Measurements from ENCODE around the gene BAG3.

Gene BAG3

DNA sequence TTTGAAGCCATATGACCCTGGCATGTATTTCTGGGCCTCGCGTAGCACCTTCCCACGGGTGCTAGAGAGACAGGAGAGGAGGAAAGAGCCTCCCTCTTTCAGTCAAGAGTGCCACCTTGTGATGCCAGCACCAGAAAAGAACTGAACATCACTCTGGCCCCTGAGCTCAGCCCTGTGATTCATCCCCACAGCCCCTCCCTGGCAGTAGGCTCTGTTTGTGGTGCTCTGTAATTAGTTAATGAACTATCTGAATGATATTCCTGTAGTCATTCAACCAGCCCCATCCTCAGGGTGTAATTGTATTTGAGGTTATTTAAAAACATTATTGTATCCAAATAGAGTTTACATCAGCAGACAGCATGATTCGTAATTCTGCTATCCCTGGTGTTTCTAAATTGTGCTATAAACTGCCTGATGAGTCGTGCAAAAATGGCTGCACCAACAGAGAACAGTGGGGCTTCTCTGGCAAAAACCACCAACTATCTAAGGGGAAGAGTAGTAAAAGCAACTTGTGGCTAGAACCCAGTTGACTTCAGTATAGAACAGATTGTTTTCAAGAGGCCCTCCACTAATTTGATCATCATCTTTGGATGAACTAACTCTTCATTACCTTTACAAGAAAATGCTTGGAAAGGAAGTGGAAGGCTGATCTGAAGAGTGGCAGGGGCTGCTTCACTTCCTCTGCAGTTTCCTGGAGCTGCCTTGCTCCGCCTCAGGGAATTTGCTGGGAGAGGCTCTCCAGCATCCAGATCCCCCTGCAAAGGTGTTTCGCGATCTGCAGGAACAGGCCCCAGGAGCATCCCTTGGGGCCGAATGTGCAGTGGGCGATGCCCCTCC is 30.7 kb upstream of the BAG3 start:
- Histone ChIP-seq H3K4me3 (no peak overlapping the region), H3K27ac (no peak overlapping the region), H3K36me3 (no peaks in the 10 kb centered on the region), H3K27me3 (no peaks in the 10 kb centered on the region), H3K9me3 (no peaks in the 10 kb centered on the region), H3K4me1 (peaks cover 0 to 9% (median 3%) of the 10 kb centered on the region in 4 donors)
- intact Hi-C loops (cut with DNase I; ENCODE audit: low total_unique reads) = no loop called here
- DNase-seq = no peak
- TF ChIP-seq, protein P1, sequence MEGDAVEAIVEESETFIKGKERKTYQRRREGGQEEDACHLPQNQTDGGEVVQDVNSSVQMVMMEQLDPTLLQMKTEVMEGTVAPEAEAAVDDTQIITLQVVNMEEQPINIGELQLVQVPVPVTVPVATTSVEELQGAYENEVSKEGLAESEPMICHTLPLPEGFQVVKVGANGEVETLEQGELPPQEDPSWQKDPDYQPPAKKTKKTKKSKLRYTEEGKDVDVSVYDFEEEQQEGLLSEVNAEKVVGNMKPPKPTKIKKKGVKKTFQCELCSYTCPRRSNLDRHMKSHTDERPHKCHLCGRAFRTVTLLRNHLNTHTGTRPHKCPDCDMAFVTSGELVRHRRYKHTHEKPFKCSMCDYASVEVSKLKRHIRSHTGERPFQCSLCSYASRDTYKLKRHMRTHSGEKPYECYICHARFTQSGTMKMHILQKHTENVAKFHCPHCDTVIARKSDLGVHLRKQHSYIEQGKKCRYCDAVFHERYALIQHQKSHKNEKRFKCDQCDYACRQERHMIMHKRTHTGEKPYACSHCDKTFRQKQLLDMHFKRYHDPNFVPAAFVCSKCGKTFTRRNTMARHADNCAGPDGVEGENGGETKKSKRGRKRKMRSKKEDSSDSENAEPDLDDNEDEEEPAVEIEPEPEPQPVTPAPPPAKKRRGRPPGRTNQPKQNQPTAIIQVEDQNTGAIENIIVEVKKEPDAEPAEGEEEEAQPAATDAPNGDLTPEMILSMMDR (IDR thresholded peaks at IDR 0.05) = no peak

DNA sequence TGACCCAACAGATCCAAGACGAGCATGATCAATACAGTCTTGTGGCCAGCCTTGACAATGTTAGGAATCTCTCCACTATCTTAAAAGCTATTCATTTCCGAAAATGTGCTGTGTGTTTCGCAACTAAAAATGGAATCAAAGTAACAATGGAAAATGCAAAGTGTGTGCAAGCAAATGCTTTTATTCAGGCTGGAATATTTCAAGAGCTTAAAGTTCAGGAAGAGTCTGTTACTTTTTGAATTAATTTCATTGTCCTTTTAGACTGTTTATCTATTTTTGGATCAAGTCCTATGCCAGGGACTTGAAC is 30.1 kb upstream of the BAG3 start:
- Histone ChIP-seq H3K9me3 (no peaks in the 10 kb centered on the region), H3K27me3 (no peaks in the 10 kb centered on the region), H3K27ac (no peak overlapping the region), H3K4me1 (peaks cover 0 to 9% (median 3%) of the 10 kb centered on the region in 4 donors), H3K36me3 (no peaks in the 10 kb centered on the region), H3K4me3 (no peak overlapping the region)
- intact Hi-C loops (cut with DNase I; ENCODE audit: low total_unique reads) = no loop called here
- TF ChIP-seq, protein P1 (IDR thresholded peaks at IDR 0.05) = no peak
- no peak for DNase-seq

DNA sequence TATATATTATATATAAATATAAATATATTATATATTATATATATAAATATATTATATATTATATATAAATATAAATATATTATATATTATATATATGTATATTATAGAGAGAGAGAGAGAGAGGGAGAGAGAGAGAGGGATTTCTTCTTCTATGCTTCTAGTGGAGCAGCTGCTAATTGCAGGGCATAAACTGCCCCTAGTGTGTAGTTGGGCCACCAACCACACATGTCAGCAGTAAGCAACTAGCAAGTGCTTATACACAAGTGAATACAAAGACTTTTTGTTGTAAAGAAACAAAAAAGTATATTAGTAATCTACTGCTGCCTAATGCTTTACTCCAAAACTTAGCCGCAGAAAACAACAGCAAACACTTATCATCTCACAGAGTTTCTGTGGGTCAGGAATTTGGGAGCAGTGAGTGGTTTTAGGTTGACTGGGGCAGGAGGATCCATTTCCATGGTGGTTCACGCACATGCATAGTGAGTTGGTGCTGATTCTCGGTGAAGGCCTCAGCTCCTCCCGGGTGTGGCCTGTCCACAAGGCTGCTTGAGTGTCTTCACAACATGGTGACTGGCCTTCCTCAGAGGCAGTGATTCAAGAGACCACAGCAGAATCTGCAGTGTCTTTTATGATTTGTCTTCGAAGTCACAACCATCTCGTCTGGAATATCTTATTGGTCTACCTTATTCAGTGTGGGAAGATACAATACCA is 25.5 kb upstream of the BAG3 start:
- intact Hi-C loops (cut with DNase I; ENCODE audit: low total_unique reads) = no loop called here
- Histone ChIP-seq H3K36me3 (no peaks in the 10 kb centered on the region), H3K9me3 (no peaks in the 10 kb centered on the region), H3K4me1 (no peaks in the 10 kb centered on the region), H3K27ac (no peak overlapping the region), H3K4me3 (no peak overlapping the region), H3K27me3 (no peaks in the 10 kb centered on the region)
- DNase-seq = no peak
- TF ChIP-seq, protein P1 (IDR thresholded peaks at IDR 0.05) = no peak

DNA sequence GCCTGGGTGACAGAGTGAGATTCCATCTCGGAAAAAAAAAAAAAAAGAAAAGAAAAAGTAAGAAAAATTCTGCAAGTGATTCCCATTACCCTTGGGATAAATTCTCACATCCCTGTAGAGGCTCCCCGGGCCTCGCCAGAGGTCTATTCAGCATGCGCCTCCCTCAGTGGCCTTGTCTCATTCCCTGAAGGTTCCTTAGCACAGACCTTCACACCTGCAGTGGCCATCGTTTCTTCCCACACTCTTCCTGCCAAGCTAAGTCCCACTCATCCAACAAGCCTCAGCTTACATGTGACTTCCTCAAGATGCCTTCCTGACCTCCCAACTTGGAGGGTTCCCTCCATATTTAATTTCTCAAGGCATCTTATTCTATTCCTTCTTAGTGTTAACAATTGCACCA is 20.9 kb upstream of the BAG3 start:
- DNase-seq = no peak
- H3K27me3 ChIP-seq = no peaks in the 10 kb centered on the region
- intact Hi-C loops (cut with DNase I; ENCODE audit: low total_unique reads) = no loop called here
- H3K4me1 ChIP-seq = no peaks in the 10 kb centered on the region
- no peak overlapping the region for H3K27ac ChIP-seq
- H3K9me3 ChIP-seq = no peaks in the 10 kb centered on the region
- H3K36me3 ChIP-seq = no peaks in the 10 kb centered on the region
- H3K4me3 ChIP-seq = no peak overlapping the region
- TF ChIP-seq, protein P1 (IDR thresholded peaks at IDR 0.05) = no peak

DNA sequence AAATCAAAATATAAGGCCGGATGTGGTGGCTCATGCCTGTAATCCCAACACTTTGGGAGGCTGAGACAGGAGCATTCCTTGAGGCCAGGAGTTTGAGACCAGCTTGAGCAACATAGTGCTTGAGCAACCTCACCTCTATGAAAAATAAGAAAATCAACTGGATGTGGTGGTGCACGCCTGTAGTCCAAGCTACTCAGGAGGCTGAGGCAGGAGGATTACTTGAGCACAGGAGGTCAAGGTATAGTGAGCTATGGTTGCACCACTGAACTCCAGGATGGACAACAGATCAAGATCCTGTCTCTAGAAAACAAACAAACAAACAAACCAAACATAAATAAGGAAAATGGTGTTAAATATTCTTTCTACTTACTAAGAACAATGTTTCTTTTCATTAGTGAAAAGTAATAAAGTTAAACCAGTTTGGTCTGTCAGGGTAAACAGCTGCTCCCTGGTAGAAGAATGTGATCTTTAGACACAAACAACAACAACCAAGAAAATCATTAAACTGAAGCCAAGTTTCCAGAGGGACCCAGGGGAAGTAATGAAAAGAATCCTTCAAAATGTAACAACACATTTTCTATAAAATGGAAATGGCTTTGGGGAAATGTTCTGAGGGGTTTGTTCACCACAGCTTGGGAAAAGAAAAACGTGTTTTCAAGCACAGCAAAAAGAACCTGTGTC is 17.5 kb upstream of the BAG3 start:
- TF ChIP-seq, protein P1 (IDR thresholded peaks at IDR 0.05) = no peak
- no peak overlapping the region for H3K27ac ChIP-seq
- no peaks in the 10 kb centered on the region for H3K36me3 ChIP-seq
- H3K4me1 ChIP-seq = no peaks in the 10 kb centered on the region
- intact Hi-C loops (cut with DNase I; ENCODE audit: low total_unique reads) = no loop called here
- H3K9me3 ChIP-seq = no peaks in the 10 kb centered on the region
- H3K27me3 ChIP-seq = peaks cover 0 to 3% of the 10 kb centered on the region in 2 donors
- DNase-seq = no peak
- H3K4me3 ChIP-seq = no peak overlapping the region
